HG02884 (cell line): ENCODE measurements around the gene FAM78A.
"Not testable (repeated sequence)": the region's sequence is repeated elsewhere in the genome, so short reads cannot be mapped to it uniquely, and the experiment has no call there.

Experiments used
- ATAC-seq: cut with Tn5 transposase; IDR thresholded peaks from one replicate; pipeline ENCODE4 v1.9.1; 2021; ENCODE audit warnings: mild to moderate bottlenecking, moderate library complexity; ENCODE audit not compliant: unreplicated experiment

FAM78A gene

DNA sequence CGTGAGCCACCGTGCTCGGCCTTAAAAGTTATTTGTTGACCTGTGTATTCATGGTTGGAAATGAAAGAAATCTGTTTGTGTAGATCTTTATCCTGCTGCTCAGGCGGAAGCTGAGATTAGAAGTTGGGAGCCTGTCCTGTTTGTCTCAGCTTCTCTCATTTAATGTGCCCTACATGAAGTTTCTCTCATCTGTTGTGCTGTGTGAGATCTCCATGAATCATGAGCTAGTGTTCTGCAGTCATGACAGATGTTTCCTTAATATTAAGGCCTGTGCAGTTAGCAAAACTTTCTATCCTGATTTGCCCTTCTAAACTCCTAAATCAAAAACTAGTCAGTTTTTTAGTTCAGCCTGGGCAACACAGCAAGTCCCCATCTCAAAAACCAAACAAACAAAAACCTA is 59.5 kb downstream of the FAM78A start:
- no peak for ATAC-seq

GRCh38 chr9:131214876-131215275 is 61.4 kb downstream of the FAM78A start:
- ATAC-seq = no peak

DNA sequence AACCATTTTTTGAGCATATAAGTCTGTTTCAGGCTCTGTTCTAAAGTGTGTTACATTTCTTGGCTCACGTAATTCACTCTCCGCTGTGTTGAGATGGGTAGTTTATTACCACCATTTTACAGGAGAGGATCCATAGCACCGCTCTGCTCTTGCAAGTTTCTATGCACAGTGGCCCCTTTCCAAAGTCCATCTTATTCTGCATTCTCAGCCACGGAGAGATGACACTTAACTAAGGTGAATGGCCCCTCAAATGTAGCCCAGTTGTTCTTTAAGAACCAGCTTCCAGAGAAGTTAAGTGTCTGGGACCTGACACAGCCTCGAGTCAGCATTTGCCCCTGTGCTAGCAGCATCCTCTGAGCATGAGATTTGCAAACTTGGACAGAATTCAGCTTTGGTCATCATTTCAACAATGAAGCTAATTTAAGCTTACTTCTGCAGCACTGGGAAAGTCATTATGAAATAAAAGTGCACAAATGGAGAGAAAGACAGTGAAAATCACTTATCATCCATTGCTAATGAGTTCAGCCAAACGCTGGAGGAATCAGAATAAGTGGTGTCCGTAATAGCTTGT is 61.9 kb downstream of the FAM78A start:
- no peak for ATAC-seq

DNA sequence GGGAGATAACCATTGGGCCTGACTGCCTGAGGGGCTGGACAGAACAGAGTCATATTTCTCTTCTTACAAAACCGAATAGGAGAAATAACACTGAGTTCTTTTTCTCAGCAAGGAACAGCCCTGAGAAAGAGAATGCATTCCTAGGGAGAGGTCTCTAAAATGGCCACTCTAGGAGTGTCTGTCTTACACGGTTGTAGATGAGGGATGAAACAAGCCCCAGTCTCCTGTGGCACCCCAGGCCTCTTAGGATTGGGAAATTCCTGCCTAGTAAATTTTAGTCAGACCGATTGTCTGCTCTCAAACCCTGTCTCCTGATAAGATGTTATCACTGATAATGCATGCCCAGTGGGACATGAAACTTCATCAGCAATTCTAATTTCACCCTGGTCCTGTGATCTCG is 64.4 kb downstream of the FAM78A start:
- not testable (repeated sequence) for ATAC-seq
